Measurements from ENCODE around the gene CFAP74. TPM values are rescaled to one million over a fixed set of nuclear protein-coding genes. Genes with fewer than 3 reads are reported as not detected.

Gene CFAP74
- total RNA-seq, 1 experiment from 2014 or later: 0.28 TPM

DNA sequence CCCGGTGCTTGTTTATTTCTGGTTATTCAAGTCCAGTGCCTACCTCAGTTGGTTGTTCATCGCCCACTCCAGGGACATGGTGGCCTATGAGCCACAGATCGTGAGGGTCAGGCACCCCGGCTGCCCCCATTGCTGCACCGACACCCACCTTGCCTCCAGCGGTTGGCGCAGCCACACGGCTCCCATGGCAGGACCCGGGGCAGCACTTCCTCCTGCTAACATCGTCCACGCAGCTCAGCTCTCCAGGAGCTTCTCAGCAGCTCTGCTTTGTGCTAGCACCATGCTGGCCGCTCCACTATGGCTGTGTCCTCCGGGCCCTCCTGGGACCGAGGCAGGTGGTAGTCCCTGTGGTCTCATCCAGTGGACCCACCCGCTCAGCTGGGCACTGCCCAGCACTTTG, 32.7 kb upstream of the CFAP74 start:
- no CpG with 5 or more reads among the region's 15 CpGs for WGBS (ENCODE audit: extremely low coverage, insufficient read length, low lambda C conversion rate)
- H3K18ac ChIP-seq (ENCODE audit: insufficient read length, low read depth, low read length): no peak overlapping the region
- H2AK5ac ChIP-seq (ENCODE audit: insufficient read length, low read length): no peak overlapping the region
- H2AFZ ChIP-seq (ENCODE audit: low read length): no peak overlapping the region
- no peak overlapping the region for H2BK15ac ChIP-seq (ENCODE audit: low read depth, low read length)
- Mint-ChIP-seq H3K27me3 (ENCODE audit: low read depth) (peaks cover 2% of the 10 kb centered on the region), H3K36me3 (ENCODE audit: insufficient read depth in 1 of 3, low read depth in 3 of 3) (no peaks in the 10 kb centered on the region), H3K27ac (no peak overlapping the region), H3K9me3 (no peaks in the 10 kb centered on the region; a peak in 1 of 5 replicates), H3K4me3 (no peak overlapping the region), H3K4me1 (peaks cover 0 to 12% of the 10 kb centered on the region in 2 experiments; a peak in 2 of 4 replicates)
- H3K4me1 ChIP-seq (ENCODE audit: insufficient read depth, low read length): no peaks in the 10 kb centered on the region
- no peak overlapping the region for H2BK20ac ChIP-seq (ENCODE audit: low read depth, low read length, poor library complexity, severe bottlenecking)
- H3K27me3 ChIP-seq (ENCODE audit: insufficient read depth, low read length): no peaks in the 10 kb centered on the region
- no peak overlapping the region for H3K27ac ChIP-seq (ENCODE audit: insufficient read length, low read depth, low read length)
- no peak overlapping the region for H3T11ph ChIP-seq (ENCODE audit: low read length)
- H3K9ac ChIP-seq (ENCODE audit: extremely low read depth, insufficient read length, low read length): no peak overlapping the region
- H4K91ac ChIP-seq (ENCODE audit: insufficient read length, low read depth, low read length): no peak overlapping the region
- H3K79me1 ChIP-seq (ENCODE audit: insufficient read depth, low read depth, low read length, poor library complexity, severe bottlenecking): no peaks in the 10 kb centered on the region
- H3K23ac ChIP-seq (ENCODE audit: insufficient read length, low read depth, low read length): no peak overlapping the region
- H4K20me1 ChIP-seq (ENCODE audit: control insufficient read depth, insufficient read depth, insufficient read length): no peaks in the 10 kb centered on the region
- H2BK12ac ChIP-seq (ENCODE audit: insufficient read length, low read depth, low read length): no peak overlapping the region
- no peak overlapping the region for H3K4me2 ChIP-seq (ENCODE audit: insufficient read depth, insufficient read length, low read length)
- H4K8ac ChIP-seq (replicated peaks; ENCODE audit: insufficient read length, low read depth, low read length): no peak overlapping the region
- no peak overlapping the region for H3K14ac ChIP-seq (ENCODE audit: insufficient read depth, low read length)
- no peak overlapping the region for H3K4ac ChIP-seq (ENCODE audit: low read depth, low read length)
- no peaks in the 10 kb centered on the region for H3K79me2 ChIP-seq (ENCODE audit: insufficient read depth, low read length)
- H3K9me3 ChIP-seq (ENCODE audit: control insufficient read depth, low read depth, low read length): no peaks in the 10 kb centered on the region
- H2BK120ac ChIP-seq (ENCODE audit: low read depth, low read length, poor library complexity, severe bottlenecking): no peak overlapping the region
- DNase-seq: no peak
- H3K56ac ChIP-seq (ENCODE audit: insufficient read length, low read depth, low read length): no peak overlapping the region
- no peak overlapping the region for H2BK5ac ChIP-seq (ENCODE audit: insufficient read length, low read length)
- no peaks in the 10 kb centered on the region for H3K23me2 ChIP-seq (ENCODE audit: insufficient read length, low read depth, low read length, poor library complexity, severe bottlenecking)
- TF ChIP-seq, protein P1, sequence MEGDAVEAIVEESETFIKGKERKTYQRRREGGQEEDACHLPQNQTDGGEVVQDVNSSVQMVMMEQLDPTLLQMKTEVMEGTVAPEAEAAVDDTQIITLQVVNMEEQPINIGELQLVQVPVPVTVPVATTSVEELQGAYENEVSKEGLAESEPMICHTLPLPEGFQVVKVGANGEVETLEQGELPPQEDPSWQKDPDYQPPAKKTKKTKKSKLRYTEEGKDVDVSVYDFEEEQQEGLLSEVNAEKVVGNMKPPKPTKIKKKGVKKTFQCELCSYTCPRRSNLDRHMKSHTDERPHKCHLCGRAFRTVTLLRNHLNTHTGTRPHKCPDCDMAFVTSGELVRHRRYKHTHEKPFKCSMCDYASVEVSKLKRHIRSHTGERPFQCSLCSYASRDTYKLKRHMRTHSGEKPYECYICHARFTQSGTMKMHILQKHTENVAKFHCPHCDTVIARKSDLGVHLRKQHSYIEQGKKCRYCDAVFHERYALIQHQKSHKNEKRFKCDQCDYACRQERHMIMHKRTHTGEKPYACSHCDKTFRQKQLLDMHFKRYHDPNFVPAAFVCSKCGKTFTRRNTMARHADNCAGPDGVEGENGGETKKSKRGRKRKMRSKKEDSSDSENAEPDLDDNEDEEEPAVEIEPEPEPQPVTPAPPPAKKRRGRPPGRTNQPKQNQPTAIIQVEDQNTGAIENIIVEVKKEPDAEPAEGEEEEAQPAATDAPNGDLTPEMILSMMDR (conservative IDR thresholded peaks at IDR 0.05): no peak
- no peak overlapping the region for H4K5ac ChIP-seq (ENCODE audit: insufficient read length, low read depth, low read length)
